ENCODE data around the gene PNLIPRP1. TPM values are rescaled to one million over a fixed set of nuclear protein-coding genes. Genes with fewer than 3 reads are reported as not detected.
A peak's percentile ranks its signal among the peaks of the same experiment; 100 is the strongest.

The PNLIPRP1 gene
- polyA plus RNA-seq, 3 donors, result 0.04 TPM; not detected in 2

DNA sequence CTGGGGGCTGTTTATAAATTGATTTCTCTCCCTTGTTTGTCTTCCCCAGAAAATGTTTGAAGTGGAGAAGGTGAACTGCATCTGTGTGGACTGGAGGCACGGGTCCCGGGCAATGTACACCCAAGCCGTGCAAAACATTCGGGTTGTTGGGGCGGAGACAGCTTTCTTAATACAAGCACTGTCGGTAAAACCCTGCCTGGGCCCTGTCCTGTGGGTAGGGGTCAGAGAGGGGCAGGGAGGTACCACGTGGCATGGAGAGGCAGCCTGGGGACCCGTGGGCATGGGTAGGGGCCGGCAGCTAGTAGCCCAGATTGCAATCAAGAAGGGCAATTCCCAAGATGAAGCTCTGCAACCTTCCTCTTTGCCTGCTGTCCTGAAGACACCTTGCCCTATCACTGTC lies 36.1 kb downstream of the PNLIPRP1 start:
- Mint-ChIP-seq H3K27ac (no peak overlapping the region), H3K27me3 (ENCODE audit: low read depth in 3 of 3) (peaks cover 17 to 34% (median 18%) of the 10 kb centered on the region in 3 donors), H3K9me3 (peaks cover 0 to 5% (median 0%) of the 10 kb centered on the region in 7 donors), H3K4me3 (peak overlapping the region in 1 of 2 donors; percentile 18), H3K36me3 (no peaks in the 10 kb centered on the region), H3K4me1 (no peaks in the 10 kb centered on the region)
- intact Hi-C loops (cut with micrococcal nuclease), result no loop called here
- WGBS (ENCODE audit: insufficient coverage), result 87% methylated on average over 8 of the region's 9 CpGs
- Histone ChIP-seq H3K4me3 (replicated peaks in 1 of 3; ENCODE audit: low read depth in 2 of 3, low read length in 3 of 3) (no peak overlapping the region), H4K20me1 (ENCODE audit: insufficient read depth, low read length) (no peaks in the 10 kb centered on the region), H3K4me2 (replicated peaks; ENCODE audit: extremely low read depth, low read length, poor library complexity, severe bottlenecking) (no peak overlapping the region), H3K9ac (ENCODE audit: insufficient read depth, low read length, poor library complexity, severe bottlenecking) (no peak overlapping the region), H3K9me3 (replicated peaks in 1 of 2; ENCODE audit: control insufficient read depth in 1 of 2, insufficient read depth in 1 of 2, low read length in 2 of 2) (no peaks in the 10 kb centered on the region), H3K36me3 (replicated peaks in 1 of 2; ENCODE audit: control insufficient read depth in 1 of 2, insufficient read depth in 2 of 2, low read length in 2 of 2) (no peaks in the 10 kb centered on the region), H3K4me1 (ENCODE audit: control insufficient read depth in 1 of 2, insufficient read depth in 2 of 2, low read length in 2 of 2) (no peaks in the 10 kb centered on the region), H3K27me3 (ENCODE audit: control insufficient read depth in 2 of 2, insufficient read depth in 2 of 2, low read length in 2 of 2) (peaks cover 0 to 12% of the 10 kb centered on the region in 2 donors), H3K79me2 (ENCODE audit: insufficient read depth, low read length) (no peaks in the 10 kb centered on the region), H3K27ac (ENCODE audit: low read depth in 1 of 2, low read length in 2 of 2) (no peak overlapping the region), H2AFZ (ENCODE audit: insufficient read depth, low read depth, low read length, poor library complexity, severe bottlenecking) (no peak overlapping the region)
- TF ChIP-seq, protein P1, sequence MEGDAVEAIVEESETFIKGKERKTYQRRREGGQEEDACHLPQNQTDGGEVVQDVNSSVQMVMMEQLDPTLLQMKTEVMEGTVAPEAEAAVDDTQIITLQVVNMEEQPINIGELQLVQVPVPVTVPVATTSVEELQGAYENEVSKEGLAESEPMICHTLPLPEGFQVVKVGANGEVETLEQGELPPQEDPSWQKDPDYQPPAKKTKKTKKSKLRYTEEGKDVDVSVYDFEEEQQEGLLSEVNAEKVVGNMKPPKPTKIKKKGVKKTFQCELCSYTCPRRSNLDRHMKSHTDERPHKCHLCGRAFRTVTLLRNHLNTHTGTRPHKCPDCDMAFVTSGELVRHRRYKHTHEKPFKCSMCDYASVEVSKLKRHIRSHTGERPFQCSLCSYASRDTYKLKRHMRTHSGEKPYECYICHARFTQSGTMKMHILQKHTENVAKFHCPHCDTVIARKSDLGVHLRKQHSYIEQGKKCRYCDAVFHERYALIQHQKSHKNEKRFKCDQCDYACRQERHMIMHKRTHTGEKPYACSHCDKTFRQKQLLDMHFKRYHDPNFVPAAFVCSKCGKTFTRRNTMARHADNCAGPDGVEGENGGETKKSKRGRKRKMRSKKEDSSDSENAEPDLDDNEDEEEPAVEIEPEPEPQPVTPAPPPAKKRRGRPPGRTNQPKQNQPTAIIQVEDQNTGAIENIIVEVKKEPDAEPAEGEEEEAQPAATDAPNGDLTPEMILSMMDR (IDR thresholded peaks at IDR 0.05), result no peak
- DNase-seq, result no peak

DNA sequence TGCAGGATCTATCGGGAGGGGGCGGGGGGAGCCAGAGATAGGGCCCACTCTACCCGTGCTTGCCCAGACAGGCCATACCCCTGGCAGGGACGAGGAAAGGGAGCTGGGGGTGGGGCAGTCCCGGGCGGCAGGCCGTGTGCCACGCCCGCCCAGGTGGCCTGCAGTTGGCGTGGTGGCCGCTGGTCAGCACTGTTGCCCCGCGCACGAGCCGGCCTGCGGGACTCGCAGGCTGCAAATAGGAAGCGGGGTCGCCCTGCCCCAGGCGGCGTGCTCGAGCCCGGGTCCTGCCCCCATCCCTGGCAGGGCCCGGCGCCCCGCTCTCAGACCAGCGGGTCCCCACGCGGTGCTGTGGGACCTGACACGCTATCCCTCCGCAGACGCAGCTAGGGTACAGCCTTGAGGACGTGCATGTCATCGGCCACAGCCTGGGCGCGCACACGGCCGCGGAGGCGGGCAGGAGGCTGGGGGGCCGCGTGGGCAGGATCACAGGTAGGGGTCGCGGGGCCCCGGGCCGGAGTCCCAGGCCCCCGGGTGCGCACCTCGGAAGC lies 36.7 kb downstream of the PNLIPRP1 start:
- no peaks in the 10 kb centered on the region for H3K4me1 ChIP-seq (ENCODE audit: control insufficient read depth in 1 of 2, insufficient read depth in 2 of 2, low read length in 2 of 2)
- H3K9me3 ChIP-seq (replicated peaks in 1 of 2; ENCODE audit: control insufficient read depth in 1 of 2, insufficient read depth in 1 of 2, low read length in 2 of 2), result no peaks in the 10 kb centered on the region
- Mint-ChIP-seq H3K4me1 (no peaks in the 10 kb centered on the region), H3K27me3 (ENCODE audit: low read depth in 3 of 3) (peaks cover 13 to 34% (median 18%) of the 10 kb centered on the region in 3 donors), H3K9me3 (peaks cover 0 to 5% (median 0%) of the 10 kb centered on the region in 7 donors), H3K4me3 (no peak overlapping the region), H3K36me3 (no peaks in the 10 kb centered on the region), H3K27ac (no peak overlapping the region)
- intact Hi-C loops (cut with micrococcal nuclease), result no loop called here
- DNase-seq, result no peak
- no peaks in the 10 kb centered on the region for H3K36me3 ChIP-seq (replicated peaks in 1 of 2; ENCODE audit: control insufficient read depth in 1 of 2, insufficient read depth in 2 of 2, low read length in 2 of 2)
- H3K4me3 ChIP-seq (replicated peaks in 1 of 3; ENCODE audit: low read depth in 2 of 3, low read length in 3 of 3), result no peak overlapping the region
- H3K27ac ChIP-seq (ENCODE audit: low read depth in 1 of 2, low read length in 2 of 2), result no peak overlapping the region
- H3K4me2 ChIP-seq (replicated peaks; ENCODE audit: extremely low read depth, low read length, poor library complexity, severe bottlenecking), result no peak overlapping the region
- TF ChIP-seq, protein P1 (IDR thresholded peaks at IDR 0.05), result no peak
- H3K79me2 ChIP-seq (ENCODE audit: insufficient read depth, low read length), result no peaks in the 10 kb centered on the region
- 4% methylated on average over 45 of the region's 49 CpGs for WGBS (ENCODE audit: insufficient coverage)
- H3K9ac ChIP-seq (ENCODE audit: insufficient read depth, low read length, poor library complexity, severe bottlenecking), result no peak overlapping the region
- H2AFZ ChIP-seq (ENCODE audit: insufficient read depth, low read depth, low read length, poor library complexity, severe bottlenecking), result no peak overlapping the region
- no peaks in the 10 kb centered on the region for H4K20me1 ChIP-seq (ENCODE audit: insufficient read depth, low read length)
- H3K27me3 ChIP-seq (ENCODE audit: control insufficient read depth in 2 of 2, insufficient read depth in 2 of 2, low read length in 2 of 2), result peaks cover 0 to 12% of the 10 kb centered on the region in 2 donors
